Mesodermal cell (in vitro differentiated cells): Measurements from ENCODE around the gene SLCO4C1.

Experiments used
- H3K27ac ChIP-seq: 2 replicates; pipeline ENCODE4 v1.7.0; 2013; ENCODE audit warnings: mild to moderate bottlenecking, low read depth, low read length, moderate library complexity; ENCODE audit not compliant: severe bottlenecking
- H3K36me3 ChIP-seq: 2 replicates; pipeline ENCODE4 v1.7.1; 2013; ENCODE audit warnings: mild to moderate bottlenecking, low read length, moderate library complexity; ENCODE audit not compliant: control insufficient read depth, insufficient read depth
- H3K4me1 ChIP-seq: one replicate; pipeline ENCODE4 v1.7.1; 2013; ENCODE audit warnings: mild to moderate bottlenecking, low read length; ENCODE audit not compliant: insufficient read depth, control insufficient read depth, poor library complexity, severe bottlenecking
- H3K4me3 ChIP-seq: 2 replicates; pipeline ENCODE4 v1.7.0; 2013; ENCODE audit warnings: low read length, control low read depth, mild to moderate bottlenecking; ENCODE audit not compliant: insufficient read depth, poor library complexity, severe bottlenecking; ENCODE audit errors: extremely low read depth
- H3K9me3 ChIP-seq: 2 replicates; pipeline ENCODE4 v1.7.1; 2013; ENCODE audit warnings: mild to moderate bottlenecking, low read length, moderate library complexity; ENCODE audit not compliant: control insufficient read depth
- WGBS, 2 experiments: methylation state at CpG; one replicate each; pipeline ENCODE4 v1.1.5; 2013; ENCODE audit warnings: missing lambda C conversion rate in 2 of 2; ENCODE audit not compliant: insufficient coverage in 2 of 2; 5-methylcytosine and 5-hydroxymethylcytosine counted together

The SLCO4C1 gene

DNA sequence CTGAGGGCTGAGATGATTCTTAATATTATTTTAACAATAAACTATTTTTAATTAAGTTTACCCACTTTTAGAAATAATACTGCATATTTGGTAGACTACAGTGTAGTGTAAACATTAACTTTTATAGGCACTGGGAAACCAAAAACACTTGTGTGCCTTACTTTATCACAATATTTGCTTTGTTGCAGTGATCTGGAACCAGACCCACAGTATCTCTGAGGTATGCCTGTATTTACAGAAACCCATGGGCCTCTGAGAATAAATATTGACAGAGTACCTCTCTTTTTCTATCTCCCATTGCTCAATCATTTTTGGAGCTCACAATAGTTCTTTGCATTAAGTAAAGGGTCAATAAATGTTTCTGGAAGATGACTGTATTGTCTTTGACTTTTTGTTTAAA, 73.3 kb downstream of the SLCO4C1 start:
- Histone ChIP-seq H3K27ac (no peak overlapping the region), H3K4me1 (no peaks in the 10 kb centered on the region), H3K36me3 (no peaks in the 10 kb centered on the region), H3K9me3 (peaks cover 5% of the 10 kb centered on the region), H3K4me3 (no peak overlapping the region)

DNA sequence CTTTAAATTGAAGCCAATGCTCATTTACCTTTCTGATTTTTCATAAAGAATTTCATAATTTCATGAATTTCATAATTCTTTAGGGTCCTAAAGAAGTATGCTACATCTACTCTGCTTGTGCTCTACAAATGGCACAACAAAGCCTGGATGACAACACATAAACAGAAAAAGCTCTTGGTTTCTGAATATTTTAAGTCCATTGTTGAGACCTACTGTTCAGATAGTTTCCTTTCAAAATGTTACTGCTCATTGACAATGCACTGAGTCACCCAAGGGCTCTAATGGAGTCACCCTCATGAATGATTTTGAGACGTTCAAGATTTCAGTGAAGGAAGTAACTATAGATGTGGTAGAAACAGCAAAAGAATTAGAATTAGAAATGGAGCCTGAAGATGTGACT, 74.1 kb downstream of the SLCO4C1 start:
- Histone ChIP-seq H3K4me1 (no peaks in the 10 kb centered on the region), H3K9me3 (peaks cover 5% of the 10 kb centered on the region), H3K4me3 (no peak overlapping the region), H3K27ac (no peak overlapping the region), H3K36me3 (no peaks in the 10 kb centered on the region)
- 67 to 100% methylated on average over 1 of the region's 1 CpG for WGBS, 2 experiments

DNA sequence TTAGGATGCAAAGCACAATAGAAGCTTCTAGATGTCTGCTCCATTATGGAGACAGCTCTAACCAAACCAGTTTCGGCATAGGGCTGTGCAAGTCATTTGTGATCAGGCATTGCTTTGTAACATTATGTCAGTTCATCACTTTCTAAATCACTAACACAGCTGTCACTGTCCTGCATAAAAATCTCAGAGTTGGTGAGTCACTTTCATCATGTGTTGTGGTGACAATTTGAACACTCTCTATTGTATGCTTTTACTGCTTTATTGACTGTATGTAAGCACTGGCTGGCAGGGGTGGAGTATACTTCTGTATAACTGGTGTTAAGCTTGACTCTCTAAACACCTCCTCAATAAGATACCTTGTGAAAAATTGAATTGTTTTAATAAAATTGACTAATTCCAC, 77.9 kb downstream of the SLCO4C1 start:
- 80 to 100% methylated on average over 1 of the region's 1 CpG for WGBS, 2 experiments
- no peaks in the 10 kb centered on the region for H3K36me3 ChIP-seq
- H3K27ac ChIP-seq = no peak overlapping the region
- H3K4me3 ChIP-seq = no peak overlapping the region
- H3K4me1 ChIP-seq = no peaks in the 10 kb centered on the region
- H3K9me3 ChIP-seq = peaks cover 5% of the 10 kb centered on the region

DNA sequence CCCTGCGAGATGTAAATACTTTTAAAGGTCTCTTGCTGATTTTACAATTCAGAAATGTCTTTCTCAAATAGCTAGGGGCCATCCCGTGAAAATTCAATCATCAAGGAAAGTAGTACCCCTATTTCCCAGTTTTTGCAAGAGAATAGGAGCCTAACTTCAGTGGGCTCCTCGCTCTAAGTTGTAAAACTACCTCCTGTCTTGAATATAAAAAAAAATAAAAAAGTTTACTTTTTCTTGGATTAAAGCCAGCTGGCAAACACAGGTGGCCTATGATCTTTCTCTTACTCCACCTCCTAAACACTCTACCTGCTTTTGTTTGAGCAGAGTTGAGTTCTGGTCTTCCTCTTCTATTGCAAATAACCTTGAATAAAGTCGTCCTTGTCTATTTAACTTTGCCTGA, 79.4 kb downstream of the SLCO4C1 start:
- Histone ChIP-seq H3K4me3 (no peak overlapping the region), H3K9me3 (peaks cover under 1% of the 10 kb centered on the region), H3K4me1 (no peaks in the 10 kb centered on the region), H3K36me3 (no peaks in the 10 kb centered on the region), H3K27ac (no peak overlapping the region)
- WGBS, 2 experiments = 20 to 24% methylated on average over 1 to 2 of the region's 4 CpGs

DNA sequence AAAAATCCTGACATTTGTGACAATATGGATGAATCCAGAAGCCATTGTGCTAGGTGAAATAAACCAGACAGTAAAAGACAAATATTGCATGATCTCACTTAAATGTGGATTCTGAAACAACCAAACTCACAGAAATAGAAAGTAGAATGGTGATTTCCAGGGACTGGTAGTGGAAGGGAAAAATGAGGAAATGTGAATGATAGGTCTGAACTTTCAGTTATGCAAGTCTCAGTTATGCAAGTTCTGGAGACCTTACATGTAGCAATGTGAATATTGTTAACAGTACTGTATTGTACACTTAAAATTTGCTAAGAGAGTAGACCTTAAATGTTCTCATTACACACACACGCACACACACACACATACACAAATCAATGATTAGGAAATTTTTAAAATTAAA, 84.9 kb downstream of the SLCO4C1 start:
- no CpG with 5 or more reads among the region's 1 CpG for whole genome bisulfite sequencing, 2 experiments
- no peaks in the 10 kb centered on the region for H3K4me1 ChIP-seq
- H3K36me3 ChIP-seq = no peaks in the 10 kb centered on the region
- no peaks in the 10 kb centered on the region for H3K9me3 ChIP-seq
- H3K4me3 ChIP-seq = no peak overlapping the region
- H3K27ac ChIP-seq = no peak overlapping the region

DNA sequence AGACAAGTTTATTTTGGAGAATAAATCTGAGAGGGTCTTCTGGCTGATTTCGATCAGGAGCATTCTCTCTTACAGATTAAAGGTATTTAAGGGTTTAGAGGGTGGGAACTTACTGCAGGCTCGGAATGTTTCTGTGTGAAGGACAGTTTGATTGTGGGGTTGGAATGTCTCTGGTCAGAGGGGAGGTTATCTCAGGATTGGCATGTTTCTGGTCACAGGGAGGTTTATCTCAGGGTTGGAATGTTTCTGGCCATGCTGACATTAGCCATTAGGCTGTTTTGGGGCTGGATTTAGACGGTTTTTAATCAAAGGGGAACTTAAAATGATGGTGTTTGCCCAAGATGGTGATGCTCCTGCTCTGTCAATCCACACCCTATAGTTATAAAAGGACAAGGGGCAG, 95.2 kb downstream of the SLCO4C1 start:
- no peak overlapping the region for H3K4me3 ChIP-seq
- H3K4me1 ChIP-seq = peaks cover 5% of the 10 kb centered on the region
- 59 to 67% methylated on average over 2 to 3 of the region's 3 CpGs for WGBS, 2 experiments
- H3K36me3 ChIP-seq = no peaks in the 10 kb centered on the region
- no peaks in the 10 kb centered on the region for H3K9me3 ChIP-seq
- peak overlapping the region; percentile 74 for H3K27ac ChIP-seq

DNA sequence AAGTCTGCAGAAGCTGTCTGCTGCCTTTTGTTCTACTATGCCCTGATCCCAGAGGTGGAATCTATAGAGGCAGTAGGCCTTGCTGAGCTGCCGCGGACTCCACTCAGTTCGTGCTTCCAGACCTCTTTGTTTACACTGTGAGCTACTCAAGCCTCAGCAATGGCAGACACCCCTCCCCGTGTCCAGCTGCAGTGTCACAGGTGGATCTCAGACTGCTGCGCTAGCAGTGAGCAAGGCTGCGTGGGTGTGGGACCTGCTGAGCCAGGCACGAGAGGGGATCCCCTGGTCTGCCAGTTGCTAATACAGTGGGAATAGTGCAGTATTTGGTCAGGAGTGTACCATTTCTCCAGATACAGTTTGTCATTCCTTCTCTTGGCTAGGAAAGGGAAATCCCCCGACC, 99.6 kb downstream of the SLCO4C1 start:
- Histone ChIP-seq H3K27ac (no peak overlapping the region), H3K4me1 (peaks cover 4% of the 10 kb centered on the region), H3K4me3 (no peak overlapping the region), H3K36me3 (no peaks in the 10 kb centered on the region), H3K9me3 (no peaks in the 10 kb centered on the region)
- WGBS, 2 experiments = 71 to 99% methylated on average over 5 to 7 of the region's 8 CpGs
